IMR-90 (cell line): ENCODE measurements around the gene RFX4. TPM values are rescaled to one million over a fixed set of nuclear protein-coding genes. Genes with fewer than 3 reads are reported as not detected.

Experiments
- ATAC-seq: fragments of 200-7000 bp; cut with Tn5 transposase; 2 replicates; pipeline ENCODE4 v1.9.1; 2020; ENCODE audit warnings: low read depth, mild to moderate bottlenecking, moderate library complexity
- BruUV-seq: library from RNA; stranded (reverse); fragments of 400-500 nt; replicated peaks from 2 replicates; lab custom pipeline; 2021; lab: Mats Ljungman, UMichigan
- CTCF ChIA-PET: fragments of 300-600 bp; formaldehyde crosslinking; extraction: SDS; loops from one replicate; lab custom pipeline; 2021; ENCODE audit warnings: antibody characterized with exemption; lab: Yijun Ruan, JAX
- POLR2A ChIA-PET: fragments of 300-600 bp; sonication (Branson Sonifier 250); formaldehyde crosslinking; loops from one replicate; lab custom pipeline; 2022; ENCODE audit warnings: antibody characterized with exemption; ENCODE audit not compliant: unreplicated experiment; lab: Charles Lee
- DNase-seq: peaks from one replicate; pipeline ENCODE4 v3.0.0; 2013
- H2AFZ ChIP-seq: replicated peaks from 2 replicates; pipeline ENCODE3; 2013; ENCODE audit warnings: low read length, mild to moderate bottlenecking; ENCODE audit not compliant: poor library complexity
- H2AK5ac ChIP-seq: 2 replicates; pipeline ENCODE4 v1.6.1; 2013; ENCODE audit warnings: low read depth, low read length, inconsistent platforms
- H2AK9ac ChIP-seq: replicated peaks from 2 replicates; pipeline ENCODE3; 2013; ENCODE audit warnings: mild to moderate bottlenecking, low read depth, low read length, moderate library complexity; ENCODE audit not compliant: poor library complexity
- H2BK120ac ChIP-seq: 2 replicates; pipeline ENCODE4 v1.6.1; 2013; ENCODE audit warnings: low read depth, low read length, inconsistent platforms
- H2BK15ac ChIP-seq: 3 replicates; pipeline ENCODE4 v1.6.1; 2013; ENCODE audit warnings: low read depth, low read length, inconsistent platforms
- H2BK20ac ChIP-seq: 2 replicates; pipeline ENCODE4 v1.6.1; 2013; ENCODE audit warnings: low read depth, mild to moderate bottlenecking, inconsistent platforms, low read length, moderate library complexity
- H2BK5ac ChIP-seq: 2 replicates; pipeline ENCODE4 v1.6.1; 2013; ENCODE audit warnings: mild to moderate bottlenecking, low read depth, low read length, inconsistent platforms; ENCODE audit not compliant: poor library complexity, severe bottlenecking
- H3K14ac ChIP-seq: replicated peaks from 2 replicates; pipeline ENCODE4 v1.6.1; 2013; ENCODE audit warnings: low read depth, low read length, inconsistent platforms
- H3K18ac ChIP-seq: 2 replicates; pipeline ENCODE4 v1.6.1; 2013; ENCODE audit warnings: low read depth, low read length, control low read depth
- H3K23ac ChIP-seq: 2 replicates; pipeline ENCODE4 v1.6.1; 2013; ENCODE audit warnings: low read depth, low read length, inconsistent platforms
- H3K27ac ChIP-seq: 2 replicates; pipeline ENCODE4 v1.5.1; 2013; ENCODE audit warnings: mild to moderate bottlenecking, control low read depth, low read length; ENCODE audit not compliant: insufficient read depth
- H3K27me3 ChIP-seq: 2 replicates; pipeline ENCODE4 v1.6.1; 2013; ENCODE audit warnings: low read length; ENCODE audit not compliant: control insufficient read depth, insufficient read depth
- H3K36me3 ChIP-seq: 2 replicates; pipeline ENCODE4 v1.6.1; 2013; ENCODE audit warnings: low read length, mixed read lengths; ENCODE audit not compliant: control insufficient read depth, insufficient read depth
- H3K4ac ChIP-seq: 2 replicates; pipeline ENCODE4 v1.6.1; 2013; ENCODE audit warnings: low read depth, low read length, inconsistent platforms
- H3K4me1 ChIP-seq: 2 replicates; pipeline ENCODE4 v1.6.1; 2013; ENCODE audit warnings: low read length, mixed read lengths; ENCODE audit not compliant: control insufficient read depth, insufficient read depth
- H3K4me2 ChIP-seq: 2 replicates; pipeline ENCODE4 v1.6.1; 2013; ENCODE audit warnings: low read depth, mild to moderate bottlenecking, control low read depth, low read length, moderate library complexity
- H3K4me3 ChIP-seq: 2 replicates; pipeline ENCODE4 v1.5.1; 2013; ENCODE audit warnings: low read depth, mild to moderate bottlenecking, control low read depth, low read length, moderate library complexity; ENCODE audit not compliant: insufficient read depth
- H3K56ac ChIP-seq: 2 replicates; pipeline ENCODE4 v1.6.1; 2013; ENCODE audit warnings: low read length, inconsistent platforms; ENCODE audit not compliant: insufficient read depth; ENCODE audit errors: extremely low read depth
- H3K79me1 ChIP-seq, 2 experiments: 2 replicates each; pipeline ENCODE4 v1.6.1; 2013; ENCODE audit warnings: low read length in 2 of 2, inconsistent platforms in 1 of 2, low read depth in 1 of 2
- H3K9ac ChIP-seq: 2 replicates; pipeline ENCODE4 v1.6.1; 2013; ENCODE audit warnings: low read depth, low read length, control low read depth
- H3K9me1 ChIP-seq: 2 replicates; pipeline ENCODE4 v1.6.1; 2013; ENCODE audit warnings: low read length, inconsistent platforms; ENCODE audit not compliant: insufficient read depth
- H3K9me3 ChIP-seq: 2 replicates; pipeline ENCODE4 v1.6.1; 2013; ENCODE audit warnings: low read length; ENCODE audit not compliant: control insufficient read depth, insufficient read depth
- H4K20me1 ChIP-seq: 2 replicates; pipeline ENCODE4 v1.6.1; 2013; ENCODE audit warnings: low read length, inconsistent platforms; ENCODE audit not compliant: insufficient read depth
- H4K5ac ChIP-seq: 2 replicates; pipeline ENCODE4 v1.6.1; 2013; ENCODE audit warnings: mild to moderate bottlenecking, low read depth, low read length, control low read depth
- H4K8ac ChIP-seq, 2 experiments: 2 replicates each; pipeline ENCODE4 v1.6.1; 2013; ENCODE audit warnings: low read depth in 2 of 2, low read length in 2 of 2, control low read depth in 1 of 2, inconsistent platforms in 1 of 2
- H4K91ac ChIP-seq: 2 replicates; pipeline ENCODE4 v1.6.1; 2013; ENCODE audit warnings: low read depth, low read length, inconsistent platforms; ENCODE audit not compliant: insufficient read depth
- BHLHE40 ChIP-seq: fragments of 150-350 bp; IDR thresholded peaks from 2 replicates; pipeline ENCODE4 v1.6.1; 2016; ENCODE audit warnings: mild to moderate bottlenecking, low read depth, low read length
- CEBPB ChIP-seq: IDR thresholded peaks from 2 replicates; pipeline ENCODE4 v1.6.1; 2012; ENCODE audit warnings: low read depth, low read length, improper control_type of control experiment
- CHD1 ChIP-seq: IDR thresholded peaks from 2 replicates; pipeline ENCODE4 v1.6.1; 2012; ENCODE audit warnings: low read depth, low read length, improper control_type of control experiment
- FOS ChIP-seq: fragments of 150-350 bp; IDR thresholded peaks from 2 replicates; pipeline ENCODE4 v1.6.1; 2016; ENCODE audit warnings: low read depth, low read length
- MAFK ChIP-seq: IDR thresholded peaks from 2 replicates; pipeline ENCODE4 v1.6.1; 2012; ENCODE audit warnings: low read depth, low read length, improper control_type of control experiment
- MAZ ChIP-seq: IDR thresholded peaks from 2 replicates; pipeline ENCODE4 v1.6.1; 2012; ENCODE audit warnings: low read depth, mild to moderate bottlenecking, low read length, improper control_type of control experiment, moderate library complexity, borderline replicate concordance
- MXI1 ChIP-seq: IDR thresholded peaks from 2 replicates; pipeline ENCODE4 v1.6.1; 2012; ENCODE audit warnings: low read depth, mild to moderate bottlenecking, low read length, moderate library complexity, borderline replicate concordance
- NFE2L2 ChIP-seq: fragments of 150-350 bp; IDR thresholded peaks from 2 replicates; pipeline ENCODE4 v1.6.1; 2016; ENCODE audit warnings: low read depth, mild to moderate bottlenecking, low read length
- POLR2A ChIP-seq: IDR thresholded peaks from 2 replicates; pipeline ENCODE4 v1.6.1; 2012; ENCODE audit warnings: mild to moderate bottlenecking, low read depth, low read length
- RAD21 ChIP-seq: IDR thresholded peaks from 2 replicates; pipeline ENCODE4 v1.6.1; 2012; ENCODE audit warnings: low read length, improper control_type of control experiment
- RCOR1 ChIP-seq: IDR thresholded peaks from 2 replicates; pipeline ENCODE4 v1.6.1; 2012; ENCODE audit warnings: mild to moderate bottlenecking, low read length, improper control_type of control experiment; ENCODE audit not compliant: insufficient replicate concordance
- RFX5 ChIP-seq: IDR thresholded peaks from 2 replicates; pipeline ENCODE4 v1.8.0; 2012; ENCODE audit warnings: low read depth, mild to moderate bottlenecking, low read length, moderate library complexity
- SMC3 ChIP-seq: fragments of 150-350 bp; IDR thresholded peaks from 2 replicates; pipeline ENCODE4 v1.6.1; 2016; ENCODE audit warnings: low read depth, mild to moderate bottlenecking, antibody characterized with exemption, low read length, moderate library complexity
- WGBS, 2 experiments: methylation state at CpG; one replicate each; pipeline versions ENCODE4 v1.1.5 to v1.1.7; 2013; ENCODE audit warnings: missing lambda C conversion rate in 2 of 2; ENCODE audit not compliant: insufficient read length in 1 of 2; ENCODE audit errors: extremely low coverage in 2 of 2; 5-methylcytosine and 5-hydroxymethylcytosine counted together
- dilution Hi-C: fragments of 300-500 bp; cut with HindIII; formaldehyde crosslinking; loops from one replicate; pipeline ENCODE4 v1.14.3; 2018; ENCODE audit warnings: low sequenced_read_pairs; ENCODE audit not compliant: unreplicated experiment
- in situ Hi-C: fragments of 300-500 bp; cut with MboI; formaldehyde crosslinking; loops from 3 replicates; pipeline ENCODE4 v1.14.3; 2019; ENCODE audit warnings: low sequenced_read_pairs, inconsistent platforms, mixed read lengths
- intact Hi-C: fragments of 100-400 bp; cut with micrococcal nuclease; formaldehyde crosslinking; loops from 2 replicates; pipeline ENCODE4 v1.10.0; 2022
- polyA plus RNA-seq, 3 experiments: library from polyadenylated mRNA; depleted of rRNA; stranded (reverse); fragments of >200 nt; gene quantifications; 2 replicates each; pipeline ENCODE4 v1.2.3, GENCODE V29; 2012; ENCODE audit warnings: low replicate concordance in 1 of 3
- total RNA-seq: library from RNA; depleted of rRNA; stranded (reverse); fragments of >200 nt; gene quantifications from 2 replicates; pipeline ENCODE4 v1.2.3, GENCODE V29; 2012
- TF ChIP-seq, protein P1 (sequence below): conservative IDR thresholded peaks from 2 replicates; pipeline ENCODE4 v1.5.1; 2012; ENCODE audit warnings: mild to moderate bottlenecking, low read depth, low read length, improper control_type of control experiment
- TF ChIP-seq, protein P2 (sequence below): fragments of 150-350 bp; IDR thresholded peaks from 2 replicates; pipeline ENCODE4 v1.6.1; 2017; ENCODE audit warnings: mild to moderate bottlenecking, antibody characterized with exemption, low read length, low read depth
- TF ChIP-seq, protein P3 (sequence below): fragments of 150-350 bp; IDR thresholded peaks from 2 replicates; pipeline ENCODE4 v1.6.1; 2016; ENCODE audit warnings: low read depth, mild to moderate bottlenecking, low read length, moderate library complexity, borderline replicate concordance

RFX4 gene
- total and polyA plus RNA-seq, 2 of the 4 experiments (the other 2 are of a cell fraction), result not detected

DNA sequence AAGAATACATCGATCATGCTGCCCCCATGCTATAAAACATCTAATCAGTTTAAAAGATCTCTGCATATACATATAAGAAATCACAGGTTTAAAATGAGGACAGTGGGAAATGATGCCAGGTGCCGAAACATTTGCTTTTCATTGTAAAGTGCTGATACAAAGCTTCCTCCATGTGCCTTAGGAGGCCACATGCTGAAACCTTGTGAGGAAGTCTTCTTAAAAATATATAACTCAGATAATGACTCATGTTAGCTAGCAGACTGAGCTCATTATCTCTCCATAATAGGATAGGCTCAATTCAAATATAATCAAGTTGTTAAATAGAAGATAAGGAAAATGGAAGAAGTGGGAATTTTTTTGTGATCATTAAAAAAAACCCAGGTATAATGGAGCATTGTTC lies 65.9 kb downstream of the RFX4 start:
- Histone ChIP-seq H3K4me1 (no peaks in the 10 kb centered on the region), H3K9me3 (no peaks in the 10 kb centered on the region), H3K36me3 (no peaks in the 10 kb centered on the region), H3K4ac (no peak overlapping the region), H4K91ac (no peak overlapping the region), H3K14ac (no peak overlapping the region), H3K56ac (no peak overlapping the region), H3K79me1 (no peaks in the 10 kb centered on the region), H2BK20ac (no peak overlapping the region), H4K8ac (no peak overlapping the region), H3K9ac (no peak overlapping the region), H3K9me1 (no peaks in the 10 kb centered on the region), H4K20me1 (no peaks in the 10 kb centered on the region), H2AK5ac (no peak overlapping the region), H2AFZ (no peak overlapping the region), H2BK5ac (no peak overlapping the region), H3K18ac (no peak overlapping the region), H3K27me3 (no peaks in the 10 kb centered on the region; the same call in 1 of the 2 replicates), H3K4me3 (no peak overlapping the region), H2BK15ac (no peak overlapping the region), H4K5ac (no peak overlapping the region), H2AK9ac (no peak overlapping the region), H3K27ac (no peak overlapping the region), H2BK120ac (no peak overlapping the region), H3K23ac (no peak overlapping the region), H3K4me2 (no peak overlapping the region)
- no peak for ATAC-seq
- in situ Hi-C loops, result no loop called here
- dilution Hi-C loops, result no loop called here
- TF ChIP-seq NFE2L2 (no peak), CHD1 (no peak), BHLHE40 (no peak), RFX5 (no peak), RCOR1 (no peak), POLR2A (no peak), MAZ (no peak), MXI1 (no peak), RAD21 (no peak), MAFK (no peak), FOS (no peak), CEBPB (no peak), SMC3 (no peak)
- TF ChIP-seq, protein P1, sequence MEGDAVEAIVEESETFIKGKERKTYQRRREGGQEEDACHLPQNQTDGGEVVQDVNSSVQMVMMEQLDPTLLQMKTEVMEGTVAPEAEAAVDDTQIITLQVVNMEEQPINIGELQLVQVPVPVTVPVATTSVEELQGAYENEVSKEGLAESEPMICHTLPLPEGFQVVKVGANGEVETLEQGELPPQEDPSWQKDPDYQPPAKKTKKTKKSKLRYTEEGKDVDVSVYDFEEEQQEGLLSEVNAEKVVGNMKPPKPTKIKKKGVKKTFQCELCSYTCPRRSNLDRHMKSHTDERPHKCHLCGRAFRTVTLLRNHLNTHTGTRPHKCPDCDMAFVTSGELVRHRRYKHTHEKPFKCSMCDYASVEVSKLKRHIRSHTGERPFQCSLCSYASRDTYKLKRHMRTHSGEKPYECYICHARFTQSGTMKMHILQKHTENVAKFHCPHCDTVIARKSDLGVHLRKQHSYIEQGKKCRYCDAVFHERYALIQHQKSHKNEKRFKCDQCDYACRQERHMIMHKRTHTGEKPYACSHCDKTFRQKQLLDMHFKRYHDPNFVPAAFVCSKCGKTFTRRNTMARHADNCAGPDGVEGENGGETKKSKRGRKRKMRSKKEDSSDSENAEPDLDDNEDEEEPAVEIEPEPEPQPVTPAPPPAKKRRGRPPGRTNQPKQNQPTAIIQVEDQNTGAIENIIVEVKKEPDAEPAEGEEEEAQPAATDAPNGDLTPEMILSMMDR, result no peak
- TF ChIP-seq, protein P2, sequence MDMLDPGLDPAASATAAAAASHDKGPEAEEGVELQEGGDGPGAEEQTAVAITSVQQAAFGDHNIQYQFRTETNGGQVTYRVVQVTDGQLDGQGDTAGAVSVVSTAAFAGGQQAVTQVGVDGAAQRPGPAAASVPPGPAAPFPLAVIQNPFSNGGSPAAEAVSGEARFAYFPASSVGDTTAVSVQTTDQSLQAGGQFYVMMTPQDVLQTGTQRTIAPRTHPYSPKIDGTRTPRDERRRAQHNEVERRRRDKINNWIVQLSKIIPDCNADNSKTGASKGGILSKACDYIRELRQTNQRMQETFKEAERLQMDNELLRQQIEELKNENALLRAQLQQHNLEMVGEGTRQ, result no peak
- TF ChIP-seq, protein P3, sequence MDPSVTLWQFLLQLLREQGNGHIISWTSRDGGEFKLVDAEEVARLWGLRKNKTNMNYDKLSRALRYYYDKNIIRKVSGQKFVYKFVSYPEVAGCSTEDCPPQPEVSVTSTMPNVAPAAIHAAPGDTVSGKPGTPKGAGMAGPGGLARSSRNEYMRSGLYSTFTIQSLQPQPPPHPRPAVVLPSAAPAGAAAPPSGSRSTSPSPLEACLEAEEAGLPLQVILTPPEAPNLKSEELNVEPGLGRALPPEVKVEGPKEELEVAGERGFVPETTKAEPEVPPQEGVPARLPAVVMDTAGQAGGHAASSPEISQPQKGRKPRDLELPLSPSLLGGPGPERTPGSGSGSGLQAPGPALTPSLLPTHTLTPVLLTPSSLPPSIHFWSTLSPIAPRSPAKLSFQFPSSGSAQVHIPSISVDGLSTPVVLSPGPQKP, result no peak
- WGBS, 2 experiments, result no CpG with 5 or more reads among the region's 2 CpGs
- BruUV-seq, result no TSS peak
- DNase-seq, result no peak
- intact Hi-C loops, result no loop called here
- ChIA-PET POLR2A (no interaction called here), CTCF (no interaction called here)
